Endothelial cell of umbilical vein (primary cell): Measurements from ENCODE around the gene HCN2. TPM values are rescaled to one million over a fixed set of nuclear protein-coding genes. Genes with fewer than 3 reads are reported as not detected.

Experiments used
- BruUV-seq: library from RNA; stranded (reverse); fragments of 400-500 nt; replicated peaks from 2 replicates; lab custom pipeline; 2021; lab: Mats Ljungman, UMichigan
- CTCF ChIA-PET: fragments of 300-600, 350-600 bp; sonication (Branson Sonifier 250); formaldehyde crosslinking; loops from one replicate; lab custom pipeline; 2021; ENCODE audit warnings: antibody characterized with exemption, inconsistent platforms; lab: Charles Lee
- POLR2A ChIA-PET: fragments of 300-600, 350-600 bp; sonication (Branson Sonifier 250); formaldehyde crosslinking; loops from one replicate; lab custom pipeline; 2021; ENCODE audit warnings: antibody characterized with exemption, inconsistent platforms; lab: Charles Lee
- DNase-seq: peaks from one replicate; pipeline ENCODE4 v3.0.0-alpha.2; 2011; ENCODE audit warnings: low read depth, low spot score
- FAIRE-seq: peaks from 2 replicates; lab custom pipeline; 2011; peaks lifted over from hg19 to GRCh38; lab: Jason Lieb, UNC
- H2AFZ ChIP-seq: 2 replicates; pipeline ENCODE4 v1.6.0; 2012; ENCODE audit warnings: low read depth, low read length, control low read depth, inconsistent platforms
- H3K27ac ChIP-seq: 2 replicates; pipeline ENCODE4 v1.5.1; 2011; ENCODE audit warnings: low read depth, mild to moderate bottlenecking, control low read depth, low read length, moderate library complexity; ENCODE audit not compliant: insufficient read depth
- H3K27me3 ChIP-seq, 2 experiments: 2 replicates each; pipeline versions ENCODE4 v1.6.0 to v1.6.1; 2011; ENCODE audit warnings: low read length in 2 of 2, mixed read lengths in 1 of 2; ENCODE audit not compliant: control insufficient read depth in 2 of 2, insufficient read depth in 2 of 2
- H3K36me3 ChIP-seq, 2 experiments: 2 replicates in 1 of 2; 3 replicates in 1 of 2; pipeline ENCODE4 v1.5.1; 2011; ENCODE audit warnings: low read length in 2 of 2, mild to moderate bottlenecking in 1 of 2, moderate library complexity in 1 of 2; ENCODE audit not compliant: control insufficient read depth in 2 of 2, insufficient read depth in 2 of 2; ENCODE audit errors: extremely low read depth in 1 of 2
- H3K4me1 ChIP-seq: 3 replicates; pipeline ENCODE4 v1.5.1; 2011; ENCODE audit warnings: mild to moderate bottlenecking, low read length; ENCODE audit not compliant: control insufficient read depth, insufficient read depth; ENCODE audit errors: extremely low read depth
- H3K4me2 ChIP-seq: 2 replicates; pipeline ENCODE4 v1.6.1; 2011; ENCODE audit warnings: low read length, control low read depth, mixed read lengths; ENCODE audit not compliant: insufficient read depth
- H3K4me3 ChIP-seq, 3 experiments: fragments of 200-600 bp in 1 of 3; sonication (generic), shearing (Covaris generic) in 1 of 3; replicated peaks in 1 of 3; 2 replicates each; pipeline ENCODE4 v1.5.1; 2011 to 2016; ENCODE audit warnings: control low read depth in 3 of 3, low read length in 3 of 3, mild to moderate bottlenecking in 2 of 3, inconsistent platforms in 1 of 3, low read depth in 1 of 3, moderate library complexity in 1 of 3; ENCODE audit not compliant: insufficient read depth in 1 of 3
- H3K79me2 ChIP-seq: 2 replicates; pipeline ENCODE4 v1.6.0; 2012; ENCODE audit warnings: low read length, inconsistent platforms; ENCODE audit not compliant: control insufficient read depth, insufficient read depth
- H3K9ac ChIP-seq: replicated peaks from 2 replicates; pipeline ENCODE3; 2011; ENCODE audit warnings: low read length, control low read depth; ENCODE audit not compliant: insufficient read depth; ENCODE audit errors: extremely low read depth
- H3K9me1 ChIP-seq: replicated peaks from 3 replicates; pipeline ENCODE4 v1.6.0; 2011; ENCODE audit warnings: mild to moderate bottlenecking, low read length; ENCODE audit not compliant: control insufficient read depth, insufficient read depth; ENCODE audit errors: extremely low read depth
- H3K9me3 ChIP-seq: replicated peaks from 2 replicates; pipeline ENCODE4 v1.5.1; 2012; ENCODE audit warnings: low read length, inconsistent platforms; ENCODE audit not compliant: control insufficient read depth, insufficient read depth
- H4K20me1 ChIP-seq: replicated peaks from 2 replicates; pipeline ENCODE3; 2011; ENCODE audit warnings: mild to moderate bottlenecking, low read length; ENCODE audit not compliant: control insufficient read depth, insufficient read depth; ENCODE audit errors: extremely low read depth
- FOS ChIP-seq: IDR thresholded peaks from 2 replicates; pipeline ENCODE4 v1.6.1; 2011; ENCODE audit warnings: mild to moderate bottlenecking, low read length, moderate library complexity, borderline replicate concordance; ENCODE audit not compliant: insufficient read depth
- GATA2 ChIP-seq: IDR thresholded peaks from 2 replicates; pipeline ENCODE4 v1.7.0; 2011; ENCODE audit warnings: low read depth, mild to moderate bottlenecking, moderate library complexity, mixed read lengths, low read length; ENCODE audit not compliant: insufficient read length, insufficient read depth
- MYC ChIP-seq: IDR thresholded peaks from one replicate; pipeline ENCODE4 v1.6.1; 2011; ENCODE audit warnings: mild to moderate bottlenecking, low read depth, low read length
- POLR2A ChIP-seq: IDR thresholded peaks from 2 replicates; pipeline ENCODE4 v1.6.1; 2012; ENCODE audit warnings: low read depth, mild to moderate bottlenecking, control low read depth, low read length
- POLR2AphosphoS5 ChIP-seq: IDR thresholded peaks from 2 replicates; pipeline ENCODE4 v1.6.1; 2012; ENCODE audit warnings: low read depth, mild to moderate bottlenecking, control low read depth, low read length, moderate library complexity; ENCODE audit not compliant: insufficient read depth
- dilution Hi-C: fragments of 300-500 bp; cut with MboI; formaldehyde crosslinking; loops from one replicate; pipeline ENCODE4 v1.15.0; 2019; ENCODE audit warnings: low sequenced_read_pairs; ENCODE audit not compliant: extremely low pct_ligation_motif_present
- intact Hi-C: fragments of 100-400 bp; cut with micrococcal nuclease; formaldehyde crosslinking; loops from one replicate; pipeline ENCODE4 v1.10.0; 2022
- polyA plus RNA-seq, 4 experiments: library from polyadenylated mRNA; depleted of rRNA in 3 of 4; stranded (reverse) in 3 of 4; unstranded in 1 of 4; fragments of >200 nt; gene quantifications; 2 replicates each; pipeline versions ENCODE4 v1.2.1 to v1.2.3, GENCODE V29; 2011 to 2012; ENCODE audit warnings: missing spikeins in 1 of 4
- total RNA-seq: library from RNA; stranded (reverse); gene quantifications from 2 replicates; pipeline ENCODE4 v1.2.3, GENCODE V29; 2021
- TF ChIP-seq, protein P1 (sequence below), 2 donors: IDR thresholded peaks; 1 replicate in 1 of 2; 2 replicates in 1 of 2; pipeline ENCODE4 v1.5.1; 2011; ENCODE audit warnings: low read length in 2 of 2, mild to moderate bottlenecking in 2 of 2, moderate library complexity in 2 of 2, control low read depth in 1 of 2, inconsistent platforms in 1 of 2, low read depth in 1 of 2; ENCODE audit not compliant: insufficient read depth in 1 of 2; ENCODE audit errors: extremely low read depth in 1 of 2

The HCN2 gene
- total and polyA plus RNA-seq, 2 donors (not counting 3 experiments of a cell fraction or from before 2014, with no cell fraction given): 0.18 to 0.53 TPM

DNA sequence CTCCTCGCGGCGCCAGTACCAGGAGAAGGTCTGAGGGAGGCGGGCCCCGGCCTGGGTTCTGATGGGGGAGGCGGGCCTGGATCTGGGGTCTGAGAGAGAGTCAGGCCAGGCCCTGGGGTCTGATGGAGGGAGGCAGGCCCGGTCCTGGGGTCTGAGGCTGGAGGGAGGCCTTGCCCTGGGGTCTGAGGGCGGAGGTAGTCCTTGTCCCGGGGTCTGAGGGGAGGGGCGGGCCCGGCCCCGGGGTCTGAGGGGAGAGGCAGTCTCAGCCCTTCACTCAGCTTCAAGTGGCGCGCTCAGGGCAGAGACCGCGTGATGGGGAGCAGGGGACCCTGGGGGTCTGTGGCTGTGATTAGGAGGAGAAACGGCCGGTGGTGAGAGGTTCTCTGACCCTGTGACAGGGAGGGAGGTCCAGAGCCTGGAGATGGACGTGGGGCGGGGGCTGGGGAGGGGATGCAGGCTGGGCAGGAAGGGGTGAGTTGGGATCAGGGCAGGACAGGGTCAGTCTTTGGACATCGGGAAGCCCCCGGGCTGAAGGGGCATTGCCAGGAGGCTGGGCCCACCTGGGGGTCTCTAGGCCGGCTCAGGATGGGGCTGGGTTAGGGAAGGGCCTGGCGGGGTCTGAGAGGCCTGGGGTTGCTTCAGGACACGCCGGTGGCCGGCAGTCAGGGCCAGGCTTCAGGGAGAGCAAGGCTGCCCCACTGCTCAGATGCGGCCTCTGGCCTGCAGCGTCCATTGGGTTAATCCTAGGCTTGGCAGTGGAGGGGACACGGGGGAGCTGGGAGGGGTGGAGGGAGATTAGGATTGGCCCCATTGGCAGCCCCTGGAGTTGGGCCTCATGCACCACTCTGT lies 18.7 kb downstream of the HCN2 start:
- no TSS peak for BruUV-seq
- Histone ChIP-seq H2AFZ (no peak overlapping the region), H3K9ac (no peak overlapping the region), H3K36me3 (no peaks in the 10 kb centered on the region), H3K27me3 (no peaks in the 10 kb centered on the region), H3K27ac (no peak overlapping the region), H3K79me2 (no peaks in the 10 kb centered on the region), H3K4me2 (no peak overlapping the region), H4K20me1 (no peaks in the 10 kb centered on the region), H3K4me1 (peaks cover 8% of the 10 kb centered on the region), H3K9me3 (no peaks in the 10 kb centered on the region), H3K9me1 (no peaks in the 10 kb centered on the region), H3K4me3 (no peak overlapping the region)
- FAIRE-seq (no peak), DNase-seq (no peak)
- CTCF ChIA-PET: interaction anchor here (1.6 kb wide), 1 partner anchor 24 kb away, joined by 6 read pairs; no protein-coding TSS in a partner anchor
- TF ChIP-seq MYC (no peak), FOS (no peak), POLR2AphosphoS5 (no peak), POLR2A (no peak), GATA2 (no peak)
- TF ChIP-seq, protein P1, sequence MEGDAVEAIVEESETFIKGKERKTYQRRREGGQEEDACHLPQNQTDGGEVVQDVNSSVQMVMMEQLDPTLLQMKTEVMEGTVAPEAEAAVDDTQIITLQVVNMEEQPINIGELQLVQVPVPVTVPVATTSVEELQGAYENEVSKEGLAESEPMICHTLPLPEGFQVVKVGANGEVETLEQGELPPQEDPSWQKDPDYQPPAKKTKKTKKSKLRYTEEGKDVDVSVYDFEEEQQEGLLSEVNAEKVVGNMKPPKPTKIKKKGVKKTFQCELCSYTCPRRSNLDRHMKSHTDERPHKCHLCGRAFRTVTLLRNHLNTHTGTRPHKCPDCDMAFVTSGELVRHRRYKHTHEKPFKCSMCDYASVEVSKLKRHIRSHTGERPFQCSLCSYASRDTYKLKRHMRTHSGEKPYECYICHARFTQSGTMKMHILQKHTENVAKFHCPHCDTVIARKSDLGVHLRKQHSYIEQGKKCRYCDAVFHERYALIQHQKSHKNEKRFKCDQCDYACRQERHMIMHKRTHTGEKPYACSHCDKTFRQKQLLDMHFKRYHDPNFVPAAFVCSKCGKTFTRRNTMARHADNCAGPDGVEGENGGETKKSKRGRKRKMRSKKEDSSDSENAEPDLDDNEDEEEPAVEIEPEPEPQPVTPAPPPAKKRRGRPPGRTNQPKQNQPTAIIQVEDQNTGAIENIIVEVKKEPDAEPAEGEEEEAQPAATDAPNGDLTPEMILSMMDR (IDR thresholded peaks at IDR 0.05; ENCODE audit: extremely low read depth in 1 of 2, insufficient read depth in 1 of 2, low read depth in 1 of 2, low read length in 2 of 2): no peak
- intact Hi-C loops: no loop called here
- dilution Hi-C loops: no loop called here
- POLR2A ChIA-PET: no interaction called here
